Activated gamma-delta T cell (primary cell): Measurements from ENCODE around the gene MPZL1.
A peak's percentile ranks its signal among the peaks of the same experiment; 100 is the strongest.

Experiments
- DNase-seq: peaks from one replicate; lab custom pipeline; 2025; lab: John Stamatoyannopoulos, UW

MPZL1 gene

DNA sequence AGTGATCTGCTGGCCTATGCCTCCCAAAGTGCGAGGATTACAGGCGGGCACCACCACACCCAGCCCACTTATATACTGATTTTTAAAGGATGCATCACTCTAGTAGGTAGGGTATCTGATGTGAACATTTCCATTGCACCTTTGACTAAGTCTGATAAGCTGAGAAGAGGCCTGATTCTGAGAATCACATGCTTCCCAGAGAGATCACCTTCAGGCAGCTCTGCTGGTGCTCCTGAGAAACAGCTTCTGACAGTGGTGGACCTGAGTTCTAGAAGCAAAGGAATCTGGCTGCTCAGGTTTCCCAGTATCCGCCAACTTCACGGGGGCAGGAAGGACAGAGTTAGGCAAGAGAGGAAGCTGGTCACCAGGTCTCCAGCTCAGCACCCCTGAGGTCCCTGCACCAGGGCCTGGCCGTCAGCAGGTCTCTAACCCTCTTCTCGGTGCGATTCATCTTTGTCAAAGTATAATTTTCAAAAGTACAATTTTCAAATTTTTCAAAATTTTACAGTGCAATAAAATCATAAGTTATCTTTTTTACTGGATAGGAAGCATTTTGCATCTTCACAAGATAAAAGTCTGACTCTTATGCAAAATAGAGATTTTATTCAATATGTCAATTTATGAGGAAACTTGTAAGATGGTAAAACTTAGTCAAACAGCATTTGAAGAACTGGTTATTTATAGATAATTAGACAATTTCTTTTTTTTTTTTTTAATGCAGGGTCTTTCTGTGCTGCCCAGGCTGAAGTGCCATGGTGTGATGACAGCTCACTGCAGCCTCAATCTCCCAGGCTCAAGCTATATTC, 25.8 kb upstream of the MPZL1 start:
- DNase-seq, result no peak

GRCh38 chr1:167697667-167698141, 24.1 kb upstream of the MPZL1 start:
- DNase-seq, result no peak

GRCh38 chr1:167698313-167698712, 23.5 kb upstream of the MPZL1 start:
- DNase-seq, result no peak

- no peak for DNase-seq
These were observed 20.3 kb upstream of the MPZL1 start for GRCh38 chr1:167701510-167701909.

GRCh38 chr1:167703557-167703956, 18.2 kb upstream of the MPZL1 start:
- DNase-seq, result no peak

DNA sequence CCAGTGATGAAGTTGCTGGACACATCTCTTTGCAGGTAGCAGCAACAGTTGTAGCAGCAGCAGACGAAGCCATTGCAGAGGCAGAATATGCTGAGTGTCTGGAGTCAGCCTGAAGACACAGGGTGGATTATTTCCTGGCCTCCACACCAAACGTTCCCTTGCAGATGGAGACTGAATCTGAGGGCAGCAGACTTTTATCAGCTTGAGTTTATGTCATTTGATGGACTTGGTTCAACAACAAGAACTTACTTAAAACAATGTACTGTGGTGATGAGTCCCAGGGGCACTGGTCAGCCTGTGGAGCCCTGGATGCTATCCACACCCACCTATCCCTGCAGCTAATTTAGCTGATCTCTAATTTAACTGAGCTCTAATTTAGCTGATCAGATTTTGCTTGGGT, 17.1 kb upstream of the MPZL1 start:
- DNase-seq, result no peak

DNA sequence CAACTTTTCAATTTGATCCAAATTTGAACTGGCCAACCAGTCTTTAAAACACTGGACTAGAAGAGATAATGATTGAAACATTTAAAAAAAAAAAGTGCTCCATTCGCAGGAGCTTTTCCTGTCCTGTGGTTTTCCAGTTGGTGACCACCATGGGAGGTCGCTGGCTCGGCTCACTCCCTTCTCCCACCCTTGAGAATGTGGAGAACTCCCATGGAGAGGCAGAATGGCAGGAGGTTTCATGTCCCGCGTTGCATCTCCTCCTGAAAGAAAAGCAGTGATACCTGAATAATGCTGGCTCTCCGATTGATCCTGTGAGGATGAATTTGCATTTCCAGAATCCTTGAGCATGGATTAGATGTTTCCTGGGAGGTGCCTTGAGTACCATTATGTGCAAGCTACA, 16.5 kb upstream of the MPZL1 start:
- DNase-seq, result no peak

DNA sequence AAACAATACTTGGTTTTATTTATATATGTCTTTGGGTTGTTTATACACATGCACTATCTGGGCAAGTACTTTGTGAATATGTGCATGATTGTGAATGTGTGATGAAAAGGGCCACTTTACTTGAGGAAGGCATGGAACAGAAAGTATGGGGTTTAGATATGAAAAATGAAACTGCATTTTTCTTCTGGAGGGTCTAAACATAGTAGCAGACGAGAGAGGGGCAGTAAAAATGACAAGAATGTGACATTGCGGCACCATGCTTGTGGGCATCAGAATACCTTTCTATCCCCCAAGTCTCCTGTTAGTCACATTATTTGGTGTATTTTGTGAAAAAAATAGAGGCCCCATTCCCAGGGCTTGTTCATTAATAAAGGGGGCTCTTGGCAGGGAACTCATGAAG, 15.4 kb upstream of the MPZL1 start:
- no peak for DNase-seq

DNA sequence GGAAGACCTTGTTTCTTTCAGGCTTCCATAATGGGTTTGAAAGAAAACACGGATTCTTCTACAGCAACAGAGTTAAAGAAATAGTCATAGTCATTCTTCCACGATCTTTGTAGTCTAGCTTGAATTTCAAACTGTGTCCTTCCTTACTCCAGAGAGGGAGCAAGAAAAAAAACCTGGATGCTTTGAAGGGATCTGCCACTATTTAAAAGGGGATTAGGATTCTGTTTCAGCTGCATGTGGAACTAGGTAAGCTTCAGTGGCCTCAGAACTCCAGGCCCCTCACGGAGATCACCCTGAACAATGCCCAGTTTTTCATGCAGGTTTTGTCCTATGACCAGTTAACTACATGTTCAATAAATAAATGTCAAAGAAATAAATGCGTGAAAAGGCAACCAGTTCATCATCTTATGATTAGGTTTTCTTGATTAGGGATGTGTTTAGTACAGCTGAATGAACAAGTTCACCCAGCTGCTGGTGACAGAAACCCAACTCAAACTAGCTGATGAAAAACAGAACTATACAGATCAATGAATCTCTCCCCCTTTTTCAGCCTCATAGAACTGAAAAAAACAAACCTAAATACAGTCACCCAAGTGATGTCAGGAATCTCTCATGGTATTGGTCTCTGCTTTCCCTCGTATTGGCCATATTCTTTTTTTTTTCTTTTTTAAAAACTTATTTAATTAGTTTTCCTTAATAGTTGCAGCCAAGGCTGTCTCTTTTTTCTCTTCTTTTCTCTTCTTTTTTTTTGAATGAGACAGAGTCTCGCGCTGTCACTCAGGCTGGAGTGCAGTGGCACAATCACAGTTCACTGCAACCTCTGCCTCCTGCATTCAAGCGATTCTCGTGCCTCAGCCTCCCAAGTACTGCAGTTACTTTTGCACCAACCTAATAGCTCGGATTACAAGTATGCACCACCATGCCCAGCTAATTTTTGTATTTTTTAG, 14.6 kb upstream of the MPZL1 start:
- no peak for DNase-seq

- DNase-seq, result no peak
These were observed 13.8 kb upstream of the MPZL1 start for GRCh38 chr1:167707942-167708341.

- DNase-seq, result no peak
These were observed 12.8 kb upstream of the MPZL1 start for GRCh38 chr1:167708940-167709389.

- no peak for DNase-seq
These were observed 10.9 kb upstream of the MPZL1 start for GRCh38 chr1:167710836-167711235.

DNA sequence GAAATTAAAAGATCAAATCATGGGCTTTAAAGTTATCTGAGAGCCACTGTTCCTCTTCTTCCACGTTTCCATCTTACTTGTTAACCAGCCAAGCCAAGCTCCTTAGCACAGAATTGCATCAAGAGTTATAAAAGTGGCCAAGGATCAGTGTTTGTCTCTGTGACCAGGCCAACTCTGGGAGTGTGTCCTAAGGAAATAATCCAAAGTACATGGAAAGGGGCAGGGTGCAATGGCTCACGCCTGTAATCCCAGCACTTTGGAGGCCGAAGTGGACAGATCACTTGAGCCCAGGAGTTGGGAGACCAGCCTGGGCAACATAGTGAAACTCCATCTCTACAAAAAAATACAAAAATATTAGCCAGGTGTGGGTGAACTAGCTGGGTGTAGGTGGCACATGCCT, 10.0 kb upstream of the MPZL1 start:
- DNase-seq, result no peak

DNA sequence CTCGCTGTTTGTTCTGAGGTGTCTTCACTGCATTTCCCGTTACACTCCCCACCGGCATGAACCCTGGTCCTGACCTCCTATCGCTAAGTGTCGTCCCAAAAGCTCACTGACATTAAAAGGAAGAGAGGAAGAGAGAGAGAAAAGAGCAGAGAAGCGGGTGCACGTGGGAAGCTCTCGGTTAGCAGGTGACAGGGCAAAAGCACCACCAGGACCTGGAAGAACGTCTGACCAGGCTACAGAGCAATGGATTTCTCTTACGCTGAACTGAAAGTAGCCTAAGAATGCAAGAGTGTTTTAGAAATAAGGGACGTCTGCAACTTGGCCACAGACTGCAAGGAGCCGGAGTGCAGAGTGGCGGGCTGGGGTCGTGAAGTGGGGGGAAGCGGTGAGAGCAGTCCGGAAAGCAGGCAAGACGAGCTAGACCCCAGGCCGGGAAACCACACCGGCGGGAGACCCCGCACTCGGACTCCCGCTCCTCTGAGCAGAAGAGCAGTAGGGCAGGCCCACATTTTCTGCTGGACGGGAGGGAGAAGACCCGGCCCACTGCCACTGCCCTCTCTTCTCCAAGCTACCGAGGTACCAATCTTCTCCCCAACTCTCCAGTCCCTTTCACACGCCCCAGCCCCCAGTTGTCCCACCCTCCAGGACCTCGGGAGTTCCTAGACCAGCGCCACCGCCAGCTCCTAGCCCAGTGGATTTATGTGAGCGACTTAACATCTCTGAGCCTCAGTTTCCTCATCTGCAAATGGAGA, 8.3 kb upstream of the MPZL1 start:
- DNase-seq, result no peak

GRCh38 chr1:167714098-167714438, 7.7 kb upstream of the MPZL1 start:
- peak; percentile 67 for DNase-seq

DNA sequence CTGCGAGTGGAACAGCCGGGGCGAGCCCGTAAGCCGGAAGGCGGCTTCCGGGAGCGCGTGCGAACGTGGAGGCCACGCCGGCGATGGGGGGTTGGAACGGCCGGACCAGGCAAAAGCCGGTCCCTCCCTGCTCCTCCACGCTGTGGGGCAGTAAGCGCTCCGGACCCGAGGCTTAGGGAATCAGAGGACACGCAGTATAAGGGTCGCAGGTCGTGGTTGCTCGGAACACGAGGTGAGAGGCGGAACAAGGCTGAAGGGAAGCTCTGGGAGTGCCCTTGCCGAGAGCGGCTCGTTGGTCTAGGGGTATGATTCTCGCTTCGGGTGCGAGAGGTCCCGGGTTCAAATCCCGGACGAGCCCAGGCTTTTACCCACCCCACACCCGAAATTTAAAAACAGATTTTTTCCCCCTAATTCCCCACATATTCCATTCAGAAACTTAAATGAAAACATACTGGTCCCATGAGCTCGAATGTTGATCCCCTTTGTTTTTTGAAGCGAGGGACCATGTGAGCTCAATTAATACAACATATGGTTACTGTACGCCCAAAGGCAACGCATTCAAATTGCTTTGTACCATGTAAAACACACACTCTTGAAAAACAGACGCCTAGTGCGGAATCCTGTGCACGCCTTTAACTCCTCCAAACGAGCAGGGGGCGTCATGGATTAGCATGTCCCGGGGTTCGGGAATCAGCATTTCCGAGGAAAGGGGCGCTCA, 7.2 kb upstream of the MPZL1 start:
- DNase-seq, result no peak

DNA sequence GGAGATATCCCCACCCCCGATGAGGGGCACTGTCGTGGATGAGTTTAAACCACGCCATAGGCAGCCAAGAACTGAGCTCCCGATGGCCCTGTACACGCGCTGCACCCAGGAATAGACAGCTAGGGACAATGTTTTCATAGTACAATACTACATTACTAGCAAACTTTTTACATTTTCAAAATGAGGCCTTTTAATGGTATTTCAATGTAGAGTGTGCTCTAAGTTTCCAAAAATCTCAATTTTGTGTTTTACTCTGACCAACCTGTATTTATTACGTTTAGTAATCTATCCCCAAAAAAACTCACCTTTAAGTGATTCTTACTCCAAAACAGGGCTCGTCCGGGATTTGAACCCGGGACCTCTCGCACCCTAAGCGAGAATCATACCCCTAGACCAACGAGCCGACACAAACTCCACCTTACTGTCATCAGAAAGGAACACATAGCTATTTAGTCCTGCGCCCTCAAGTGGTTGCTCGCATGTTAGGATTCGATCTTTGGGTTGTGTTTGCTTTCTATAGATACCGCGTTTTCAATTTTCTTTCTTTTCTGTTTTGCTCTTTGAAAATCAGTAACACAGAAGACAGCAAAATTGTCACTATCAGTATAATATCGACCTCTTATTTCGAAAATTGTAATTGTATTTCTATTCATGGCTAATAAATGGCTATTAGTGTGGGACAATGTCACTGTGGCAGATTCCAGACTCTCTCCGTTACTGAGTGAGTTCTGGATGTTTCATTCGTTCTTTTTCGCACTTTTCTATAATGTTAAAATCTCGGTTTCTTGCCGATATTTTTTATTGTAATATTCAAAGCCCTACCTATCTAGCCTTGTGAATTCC, 6.4 kb upstream of the MPZL1 start:
- DNase-seq, result no peak

- no peak for DNase-seq
These were observed 5.8 kb upstream of the MPZL1 start for GRCh38 chr1:167716000-167716271.

GRCh38 chr1:167717351-167717750, 4.4 kb upstream of the MPZL1 start:
- no peak for DNase-seq

- no peak for DNase-seq
These were observed 2.7 kb upstream of the MPZL1 start for GRCh38 chr1:167718914-167719691.
